ENCODE results near the gene PLAU. TPM values are rescaled to one million over a fixed set of nuclear protein-coding genes. Genes with fewer than 3 reads are reported as not detected.

PLAU gene
- total and polyA plus RNA-seq, 9 of the 15 experiments (the other 6 are each of a cell fraction or from before 2014, with no cell fraction given): 2.1 to 16.9 (median 3.3) TPM

DNA sequence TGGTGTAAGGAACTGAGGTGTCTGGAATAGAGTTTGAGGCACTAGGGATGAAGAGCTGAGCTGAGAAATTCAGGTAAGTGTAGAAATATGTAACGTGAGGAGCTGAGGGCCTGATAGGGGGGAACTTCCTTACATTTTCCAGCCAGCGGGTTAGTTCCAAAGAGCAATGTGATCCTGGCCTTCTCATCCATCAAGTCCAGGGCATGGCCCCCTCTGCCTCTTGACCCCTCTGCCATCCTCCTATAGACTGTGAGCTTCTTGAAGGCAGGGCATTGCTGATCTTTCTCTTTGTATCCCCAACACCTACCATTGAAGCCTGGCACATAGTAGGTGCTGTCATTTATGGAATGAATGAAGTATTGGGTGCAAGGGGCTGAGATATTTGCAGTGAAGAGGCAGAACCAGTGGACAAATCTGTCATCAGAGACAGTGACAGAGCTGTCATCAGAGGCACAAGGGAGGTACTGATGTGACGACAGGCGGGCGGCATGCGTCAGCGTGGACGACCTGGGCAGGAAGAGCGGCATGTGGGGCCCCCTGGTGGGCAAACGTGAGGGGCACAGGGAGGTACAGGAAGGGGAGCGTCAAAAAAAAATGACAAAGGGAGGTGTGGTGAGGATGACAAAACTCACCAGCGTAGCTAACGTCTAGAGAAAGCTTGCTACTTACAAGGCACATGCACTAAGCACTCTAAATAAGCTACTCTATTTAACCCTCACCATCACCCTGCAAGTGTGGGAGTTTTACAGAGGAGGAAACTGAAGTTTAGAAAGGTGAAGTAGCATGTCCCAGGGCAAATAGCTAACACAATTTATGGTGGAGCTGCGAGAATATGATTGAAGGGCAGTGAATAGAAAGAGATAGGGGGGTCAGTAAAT, 31.4 kb upstream of the PLAU start (continued):
- TF ChIP-seq CREM (IDR thresholded peaks at IDR 0.05; ENCODE audit: low read depth) (peak; percentile 99), OTX1 (CRISPR knock-in tag; IDR thresholded peaks at IDR 0.05) (0 out of 2 replicates have a peak, but pooled peaks have one; percentile 32), ADNP (tag; IDR thresholded peaks at IDR 0.05) (no peak), HNRNPK (IDR thresholded peaks at IDR 0.05; ENCODE audit: low read depth, low read length, poor library complexity, severe bottlenecking) (no peak), ZNF263 (CRISPR knock-in tag; IDR thresholded peaks at IDR 0.05; ENCODE audit: borderline replicate concordance) (no peak; the same call in 1 of the 2 replicates), ZNF518B (CRISPR knock-in tag; IDR thresholded peaks at IDR 0.05) (no peak), NR1H2 (CRISPR knock-in tag; IDR thresholded peaks at IDR 0.05) (no peak), NCOA6 (IDR thresholded peaks at IDR 0.05) (no peak), CBX1 (IDR thresholded peaks at IDR 0.05; ENCODE audit: low read depth) (0 out of 2 replicates have a peak, but pooled peaks have one; percentile 68), PHTF2 (CRISPR knock-in tag; IDR thresholded peaks at IDR 0.05) (no peak), MAZ (CRISPR knock-in tag; conservative IDR thresholded peaks at IDR 0.05 in 1 of 2, IDR thresholded peaks at IDR 0.05 in 1 of 2) (peak; percentile 44 to 77; a peak in 3 of 4 replicates), TBP (optimal IDR thresholded peaks at IDR 0.05; ENCODE audit: low read depth, low read length) (peak; percentile 50), ZNF830 (CRISPR knock-in tag; IDR thresholded peaks at IDR 0.05) (no peak), POLR2A (conservative IDR thresholded peaks at IDR 0.05) (no peak)
- TF ChIP-seq, protein P1, sequence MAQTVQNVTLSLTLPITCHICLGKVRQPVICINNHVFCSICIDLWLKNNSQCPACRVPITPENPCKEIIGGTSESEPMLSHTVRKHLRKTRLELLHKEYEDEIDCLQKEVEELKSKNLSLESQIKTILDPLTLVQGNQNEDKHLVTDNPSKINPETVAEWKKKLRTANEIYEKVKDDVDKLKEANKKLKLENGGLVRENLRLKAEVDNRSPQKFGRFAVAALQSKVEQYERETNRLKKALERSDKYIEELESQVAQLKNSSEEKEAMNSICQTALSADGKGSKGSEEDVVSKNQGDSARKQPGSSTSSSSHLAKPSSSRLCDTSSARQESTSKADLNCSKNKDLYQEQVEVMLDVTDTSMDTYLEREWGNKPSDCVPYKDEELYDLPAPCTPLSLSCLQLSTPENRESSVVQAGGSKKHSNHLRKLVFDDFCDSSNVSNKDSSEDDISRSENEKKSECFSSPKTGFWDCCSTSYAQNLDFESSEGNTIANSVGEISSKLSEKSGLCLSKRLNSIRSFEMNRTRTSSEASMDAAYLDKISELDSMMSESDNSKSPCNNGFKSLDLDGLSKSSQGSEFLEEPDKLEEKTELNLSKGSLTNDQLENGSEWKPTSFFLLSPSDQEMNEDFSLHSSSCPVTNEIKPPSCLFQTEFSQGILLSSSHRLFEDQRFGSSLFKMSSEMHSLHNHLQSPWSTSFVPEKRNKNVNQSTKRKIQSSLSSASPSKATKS (CRISPR knock-in tag; IDR thresholded peaks at IDR 0.05): no peak
- TF ChIP-seq, protein P2, sequence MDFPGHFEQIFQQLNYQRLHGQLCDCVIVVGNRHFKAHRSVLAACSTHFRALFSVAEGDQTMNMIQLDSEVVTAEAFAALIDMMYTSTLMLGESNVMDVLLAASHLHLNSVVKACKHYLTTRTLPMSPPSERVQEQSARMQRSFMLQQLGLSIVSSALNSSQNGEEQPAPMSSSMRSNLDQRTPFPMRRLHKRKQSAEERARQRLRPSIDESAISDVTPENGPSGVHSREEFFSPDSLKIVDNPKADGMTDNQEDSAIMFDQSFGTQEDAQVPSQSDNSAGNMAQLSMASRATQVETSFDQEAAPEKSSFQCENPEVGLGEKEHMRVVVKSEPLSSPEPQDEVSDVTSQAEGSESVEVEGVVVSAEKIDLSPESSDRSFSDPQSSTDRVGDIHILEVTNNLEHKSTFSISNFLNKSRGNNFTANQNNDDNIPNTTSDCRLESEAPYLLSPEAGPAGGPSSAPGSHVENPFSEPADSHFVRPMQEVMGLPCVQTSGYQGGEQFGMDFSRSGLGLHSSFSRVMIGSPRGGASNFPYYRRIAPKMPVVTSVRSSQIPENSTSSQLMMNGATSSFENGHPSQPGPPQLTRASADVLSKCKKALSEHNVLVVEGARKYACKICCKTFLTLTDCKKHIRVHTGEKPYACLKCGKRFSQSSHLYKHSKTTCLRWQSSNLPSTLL (IDR thresholded peaks at IDR 0.05): no peak
- TF ChIP-seq, protein P3, sequence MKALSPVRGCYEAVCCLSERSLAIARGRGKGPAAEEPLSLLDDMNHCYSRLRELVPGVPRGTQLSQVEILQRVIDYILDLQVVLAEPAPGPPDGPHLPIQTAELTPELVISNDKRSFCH (CRISPR knock-in tag; IDR thresholded peaks at IDR 0.05): no peak
- TF ChIP-seq, protein P3 (tag; IDR thresholded peaks at IDR 0.05): no peak; the same call in none of the 2 replicates

Data from K562 (cell line).